K562 (cell line): ENCODE data around the gene CDC14A. TPM values are rescaled to one million over a fixed set of nuclear protein-coding genes. Genes with fewer than 3 reads are reported as not detected.

Source experiments
- CC2D1A ChIP-seq: fragments of 450-650 bp; IDR thresholded peaks from 2 replicates; pipeline ENCODE4 v1.6.1; 2017; ENCODE audit warnings: mild to moderate bottlenecking
- CHD4 ChIP-seq: fragments of 200-600 bp; sonication (generic); IDR thresholded peaks from 3 replicates; pipeline ENCODE4 v1.6.1; 2012; ENCODE audit warnings: low read depth, mild to moderate bottlenecking, mixed read lengths, low read length, inconsistent platforms; ENCODE audit not compliant: insufficient read depth, insufficient replicate concordance, poor library complexity, severe bottlenecking
- COPS2 ChIP-seq: fragments of 450-650 bp; conservative IDR thresholded peaks from 2 replicates; pipeline ENCODE4 v1.6.1; 2016; ENCODE audit warnings: mild to moderate bottlenecking, moderate library complexity
- CREB3L1 ChIP-seq: fragments of 450-650 bp; IDR thresholded peaks from 2 replicates; pipeline ENCODE4 v1.6.1; 2014; ENCODE audit warnings: low read depth, mild to moderate bottlenecking, moderate library complexity, borderline replicate concordance
- FOXA1 ChIP-seq: fragments of 450-650 bp; IDR thresholded peaks from 2 replicates; pipeline ENCODE4 v1.6.1; 2016; ENCODE audit warnings: mild to moderate bottlenecking, borderline replicate concordance
- FOXO4 ChIP-seq: fragments of 450-650 bp; formaldehyde crosslinking; IDR thresholded peaks from 2 replicates; pipeline ENCODE4 v1.4.0; 2020; ENCODE audit warnings: mild to moderate bottlenecking, moderate library complexity
- GABPA ChIP-seq: fragments of 200-800 bp; sonication (Bioruptor generic); conservative IDR thresholded peaks from 2 replicates; pipeline ENCODE4 v1.6.1; 2016; ENCODE audit warnings: low read depth, missing genetic modification characterization, missing compliant biosample characterization
- KAT7 ChIP-seq: sonication (generic); formaldehyde crosslinking; IDR thresholded peaks from 2 replicates; pipeline ENCODE4 v1.8.0; 2022; ENCODE audit warnings: missing genetic modification reagents, mild to moderate bottlenecking, borderline replicate concordance
- KDM4B ChIP-seq, 2 experiments: fragments of 450-650 bp in 1 of 2; sonication (generic) in 1 of 2; IDR thresholded peaks; 2 replicates each; pipeline ENCODE4 v1.6.1; 2016 to 2017; ENCODE audit warnings: borderline replicate concordance in 2 of 2, antibody characterized with exemption in 1 of 2, low read depth in 1 of 2, mild to moderate bottlenecking in 1 of 2
- LARP7 ChIP-seq: fragments of 450-650 bp; IDR thresholded peaks from 2 replicates; pipeline ENCODE4 v1.6.1; 2016
- MBD2 ChIP-seq: sonication (generic); IDR thresholded peaks from 2 replicates; pipeline ENCODE4 v1.6.1; 2016; ENCODE audit warnings: low read depth, borderline replicate concordance
- MEF2A ChIP-seq: IDR thresholded peaks from 2 replicates; pipeline ENCODE4 v1.6.1; 2011; ENCODE audit warnings: low read depth, mild to moderate bottlenecking, low read length, moderate library complexity; ENCODE audit not compliant: control insufficient read depth
- MEF2D ChIP-seq: conservative IDR thresholded peaks from 2 replicates; pipeline ENCODE4 v1.6.1; 2016; ENCODE audit warnings: low read depth, missing genetic modification characterization, missing compliant biosample characterization
- NFE2 ChIP-seq: IDR thresholded peaks from 2 replicates; pipeline ENCODE4 v1.6.1; 2014; ENCODE audit warnings: antibody characterized with exemption, low read depth
- RB1 ChIP-seq: fragments of 450-650 bp; IDR thresholded peaks from 2 replicates; pipeline ENCODE4 v1.6.1; 2017; ENCODE audit warnings: low read depth, mild to moderate bottlenecking
- TCF3 ChIP-seq: sonication (generic); formaldehyde crosslinking; IDR thresholded peaks from 2 replicates; pipeline ENCODE4 v1.4.0; 2020; ENCODE audit warnings: mild to moderate bottlenecking, missing genetic modification reagents
- TCF7 ChIP-seq: sonication (generic); IDR thresholded peaks from 2 replicates; pipeline ENCODE4 v1.6.1; 2016; ENCODE audit warnings: antibody characterized with exemption, borderline replicate concordance
- TSHZ1 ChIP-seq: fragments of 250-450 bp; sonication (Bioruptor Pico); IDR thresholded peaks from 2 replicates; pipeline ENCODE4 v1.4.0; 2020; ENCODE audit warnings: mild to moderate bottlenecking, moderate library complexity
- ZC3H11A ChIP-seq: IDR thresholded peaks from 2 replicates; pipeline ENCODE4 v1.6.1; 2012; ENCODE audit warnings: low read depth, low read length, improper control_type of control experiment
- ZNF253 ChIP-seq: fragments of 250-450 bp; sonication (Bioruptor Pico); conservative IDR thresholded peaks from 2 replicates; pipeline ENCODE4 v1.6.1; 2021; ENCODE audit warnings: mild to moderate bottlenecking
- ZNF3 ChIP-seq: fragments of 250-450 bp; sonication (Bioruptor Pico); IDR thresholded peaks from 2 replicates; pipeline ENCODE4 v1.5.0; 2021; ENCODE audit warnings: mild to moderate bottlenecking, moderate library complexity
- ZNF639 ChIP-seq, 2 experiments: fragments of 200-800 bp in 1 of 2; sonication (Bioruptor generic) in 1 of 2; sonication (generic) in 1 of 2; formaldehyde crosslinking in 1 of 2; IDR thresholded peaks in 1 of 2; conservative IDR thresholded peaks in 1 of 2; 2 replicates each; pipeline versions ENCODE4 v1.5.0 to v1.6.1; 2016 to 2020; ENCODE audit warnings: missing compliant biosample characterization in 1 of 2, missing genetic modification characterization in 1 of 2, missing genetic modification reagents in 1 of 2
- polyA plus RNA-seq, 8 experiments: library from polyadenylated mRNA; depleted of rRNA in 4 of 8; stranded (reverse) in 5 of 8; unstranded in 3 of 8; fragments of >200 nt; fragmentation: Nextera tagmentation in 2 of 8; fragmentation: Illumina TruSeq in 1 of 8; extraction: Ambion mirVana in 2 of 8; extraction: Trizol in 1 of 8; gene quantifications; 2 replicates each; pipeline versions ENCODE4 v1.2.1 to v1.2.3, GENCODE V29; 2011 to 2014; ENCODE audit warnings: inconsistent platforms in 1 of 8, missing spikeins in 1 of 8
- total RNA-seq, 7 experiments: library from RNA; depleted of rRNA in 6 of 7; stranded (reverse); fragments of >200 nt in 6 of 7; fragmentation: Illumina TruSeq in 2 of 7; extraction: Trizol in 2 of 7; gene quantifications; 2 replicates each; pipeline versions ENCODE4 v1.2.1 to v1.2.3, GENCODE V29; 2011 to 2021; ENCODE audit warnings: low replicate concordance in 1 of 7

CDC14A gene
- total and polyA plus RNA-seq, 9 of the 15 experiments (the other 6 are each of a cell fraction or from before 2014, with no cell fraction given), result 17.0 to 74.3 (median 33.4) TPM

GRCh38 chr1:100497796-100498195, 145.5 kb downstream of the CDC14A start (continued):
- TF ChIP-seq CREB3L1 (no peak), TCF7 (no peak), ZNF3 (CRISPR knock-in tag) (no peak), ZNF253 (CRISPR knock-in tag) (no peak), TSHZ1 (no peak), RB1 (no peak), GABPA (0 out of 2 replicates have a peak, but pooled peaks have one; percentile 17), CC2D1A (no peak), LARP7 (no peak), CHD4 (no peak), TCF3 (CRISPR knock-in tag) (0 out of 2 replicates have a peak, but pooled peaks have one; percentile 17), MEF2D (tag) (no peak), KDM4B (IDR thresholded peaks at IDR 0.05; ENCODE audit: borderline replicate concordance in 2 of 2, low read depth in 1 of 2) (no peak), ZC3H11A (no peak), MBD2 (no peak), NFE2 (peak; percentile 42; the same call in 1 of the 2 replicates), FOXO4 (CRISPR knock-in tag) (no peak), ZNF639 (CRISPR knock-in tag; conservative IDR thresholded peaks at IDR 0.05 in 1 of 2, IDR thresholded peaks at IDR 0.05 in 1 of 2) (0 out of 4 replicates have a peak, but pooled peaks of 1 of the 2 experiments have one; percentile 49), KAT7 (CRISPR knock-in tag) (no peak), MEF2A (no peak), FOXA1 (no peak), COPS2 (no peak)
